Measurements from ENCODE around the gene RAN.
"Not testable (repeated sequence)": the region's sequence is repeated elsewhere in the genome, so short reads cannot be mapped to it uniquely, and the experiment has no call there.

Gene RAN

GRCh38 chr12:130849561-130850417 is 22.1 kb upstream of the RAN start:
- DNase-seq: no peak

- no peak for DNase-seq
Measured at GRCh38 chr12:130850418-130851021, 21.3 kb upstream of the RAN start.

GRCh38 chr12:130856088-130856487 is 15.8 kb upstream of the RAN start:
- no peak for DNase-seq

GRCh38 chr12:130858084-130858483 is 13.8 kb upstream of the RAN start:
- DNase-seq: no peak

- no peak for DNase-seq
Measured at GRCh38 chr12:130859161-130859560, 12.7 kb upstream of the RAN start.

GRCh38 chr12:130860311-130860710 is 11.6 kb upstream of the RAN start:
- no peak for DNase-seq

- no peak for DNase-seq
Measured at GRCh38 chr12:130862161-130862560, 9.7 kb upstream of the RAN start.

- DNase-seq: not testable (repeated sequence)
Measured at GRCh38 chr12:130862771-130863170, 9.1 kb upstream of the RAN start.

- DNase-seq: no peak
Measured at GRCh38 chr12:130863298-130863697, 8.6 kb upstream of the RAN start.

GRCh38 chr12:130868412-130868811 is 3.5 kb upstream of the RAN start:
- no peak for DNase-seq

- no peak for DNase-seq
Measured at GRCh38 chr12:130870442-130871285, 1.2 kb upstream of the RAN start.

- no peak for DNase-seq
Measured at GRCh38 chr12:130872179-130873096, 572 bp downstream of the RAN start.

GRCh38 chr12:130873106-130873795 is 1.4 kb downstream of the RAN start:
- no peak for DNase-seq

GRCh38 chr12:130873825-130874224 is 2.0 kb downstream of the RAN start:
- DNase-seq: no peak

GRCh38 chr12:130874696-130875095 is 2.8 kb downstream of the RAN start:
- DNase-seq: no peak

GRCh38 chr12:130875193-130875592 is 3.3 kb downstream of the RAN start:
- no peak for DNase-seq

GRCh38 chr12:130875708-130876107 is 3.8 kb downstream of the RAN start:
- not testable (repeated sequence) for DNase-seq

GRCh38 chr12:130876297-130876696 is 4.4 kb downstream of the RAN start:
- DNase-seq: no peak

GRCh38 chr12:130876758-130877157 is 4.9 kb downstream of the RAN start:
- DNase-seq: no peak

GRCh38 chr12:130877333-130877732 is 5.5 kb downstream of the RAN start:
- DNase-seq: no peak
